Measurements from ENCODE around the gene GRIN2C. TPM values are rescaled to one million over a fixed set of nuclear protein-coding genes. Genes with fewer than 3 reads are reported as not detected.
A peak's percentile ranks its signal among the peaks of the same experiment; 100 is the strongest.

The GRIN2C gene
- total and polyA plus RNA-seq, 9 of the 15 experiments (the other 6 are each of a cell fraction or from before 2014, with no cell fraction given), result under 0.01 to 0.33 (median 0.10) TPM; not detected in 2

DNA sequence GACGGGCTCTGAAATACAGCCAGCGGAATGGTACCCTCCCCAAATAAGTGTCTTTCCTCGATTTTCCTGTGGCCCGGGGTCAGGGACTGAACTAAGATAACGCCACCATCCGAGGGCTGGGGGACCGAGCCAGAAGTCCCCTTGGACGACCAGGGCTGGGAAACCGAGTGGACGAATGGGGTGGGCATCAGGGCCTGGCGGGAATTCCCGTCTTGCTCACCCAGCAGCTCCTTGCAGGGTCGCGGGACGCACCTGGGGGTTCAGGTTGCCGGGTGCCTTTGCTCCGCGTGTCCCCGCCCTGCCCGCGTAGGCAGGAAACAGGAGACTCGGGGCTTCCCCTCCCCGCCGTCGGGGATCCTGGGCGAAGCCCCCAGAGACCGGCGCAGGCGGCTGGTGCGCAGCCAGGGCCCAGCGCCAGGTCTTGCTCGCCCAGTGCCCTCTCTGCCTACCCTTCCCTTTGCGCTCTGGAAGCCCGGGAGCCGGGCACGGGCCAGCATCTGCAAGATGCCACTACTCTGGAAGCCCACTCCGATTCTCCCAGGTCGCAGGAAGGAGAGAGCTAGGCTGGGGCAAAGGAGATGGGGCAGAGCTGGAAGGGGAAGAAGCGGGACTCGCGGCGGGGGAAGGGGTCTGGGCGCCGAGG lies 665 bp upstream of the GRIN2C start:
- H3K4me2 ChIP-seq (ENCODE audit: insufficient read depth, low read length), result no peak overlapping the region
- FAIRE-seq (no peak), DNase-seq (ENCODE audit: extremely low read depth in 1 of 4, low spot score in 3 of 4) (no peak), ATAC-seq (no peak)
- TF ChIP-seq ZBTB49 (CRISPR knock-in tag; IDR thresholded peaks at IDR 0.05; ENCODE audit: borderline replicate concordance) (no peak), POLR2G (IDR thresholded peaks at IDR 0.05; ENCODE audit: low read depth, low read length) (peak; percentile 47; the same call in 1 of the 2 replicates), RBFOX2 (IDR thresholded peaks at IDR 0.05; ENCODE audit: low read depth, low read length) (peak; percentile 52; the same call in 1 of the 2 replicates)
- in situ Hi-C loops (cut with MboI) (no loop called here), intact Hi-C loops (cut with micrococcal nuclease) (no loop called here)
- no peaks in the 10 kb centered on the region for H3K9me1 ChIP-seq (ENCODE audit: control insufficient read depth, insufficient read depth, low read length)
- ChIA-PET POLR2A (interaction anchor here (0.6 to 8.0 kb wide), 2 partner anchors 12 to 127 kb away, joined by 3 to 62 read pairs; partner anchors contain the start of genes CDR2L and FDXR), CTCF (ENCODE audit: low intra/inter-chr PET ratio) (interaction anchor here (0.6 to 2.0 kb wide), 2 partner anchors 116 kb away, joined by 6 to 7 read pairs; no protein-coding TSS in a partner anchor)
- WGBS (ENCODE audit: insufficient coverage, low coverage, missing lambda C conversion rate), result 81% methylated on average over 35 of the region's 44 CpGs
- H3K9me3 ChIP-seq (replicated peaks; ENCODE audit: control insufficient read depth, insufficient read depth, low read depth, low read length), result no peaks in the 10 kb centered on the region
- H4K20me1 ChIP-seq (replicated peaks; ENCODE audit: control insufficient read depth, insufficient read depth, low read length), result no peaks in the 10 kb centered on the region
- peaks cover 10 to 53% of the 10 kb centered on the region in 2 experiments for H3K4me1 ChIP-seq (replicated peaks in 1 of 2; ENCODE audit: control insufficient read depth in 2 of 2, insufficient read depth in 2 of 2, low read length in 2 of 2)
- no peaks in the 10 kb centered on the region for H3K79me2 ChIP-seq (ENCODE audit: control insufficient read depth, insufficient read depth, low read length)
- no TSS peak for BruUV-seq (replicated peaks)
- no peak overlapping the region for H3K4me3 ChIP-seq
- H3K27me3 ChIP-seq (ENCODE audit: control insufficient read depth in 2 of 2, insufficient read depth in 2 of 2, low read length in 2 of 2), result peaks cover 0 to 16% of the 10 kb centered on the region in 2 experiments; a peak in 2 of 5 replicates
- peaks cover 30% of the 10 kb centered on the region; the same call in 2 of the 3 replicates for H3K36me3 ChIP-seq (ENCODE audit: control insufficient read depth, insufficient read depth, low read length)
- no peak overlapping the region for H3K27ac ChIP-seq (ENCODE audit: extremely low read depth, low read depth, low read length)
- no peak overlapping the region for H2AFZ ChIP-seq (ENCODE audit: low read depth, low read length)
- H3K9ac ChIP-seq (ENCODE audit: insufficient read depth in 1 of 2, low read depth in 2 of 2, low read length in 2 of 2), result no peak overlapping the region; a peak in 1 of 4 replicates

Measured in K562 (cell line).